Psoas muscle (tissue), 8 donors: ENCODE results near the gene MSTO1. TPM values are rescaled to one million over a fixed set of nuclear protein-coding genes. Genes with fewer than 3 reads are reported as not detected.
"Not testable (repeated sequence)": the region's sequence is repeated elsewhere in the genome, so short reads cannot be mapped to it uniquely, and the experiment has no call there.

Source experiments
- ATAC-seq, 4 donors: fragments of 200-7000 bp; cut with Tn5 transposase; one replicate each; pipeline ENCODE4 v1.9.1; 2020; ENCODE audit warnings: moderate library complexity in 3 of 4, mild to moderate bottlenecking in 2 of 4
- DNase-seq, 2 donors: peaks; one replicate each; pipeline ENCODE4 v3.0.0-alpha.2; 2020
- H3K27ac ChIP-seq: fragments of 200-600 bp; one replicate; pipeline ENCODE4 v1.8.0; 2022
- H3K27me3 ChIP-seq, 3 donors: fragments of 200-600 bp in 1 of 3; one replicate each; pipeline versions ENCODE4 v1.6.1 to v1.8.0; 2013 to 2022; ENCODE audit warnings: low read length in 2 of 3, mild to moderate bottlenecking in 2 of 3, moderate library complexity in 1 of 3; ENCODE audit not compliant: insufficient read depth in 3 of 3
- H3K36me3 ChIP-seq, 2 donors: fragments of 200-600 bp in 1 of 2; one replicate each; pipeline versions ENCODE4 v1.6.1 to v1.8.0; 2013 to 2022; ENCODE audit warnings: low read depth in 1 of 2, mild to moderate bottlenecking in 1 of 2, moderate library complexity in 1 of 2; ENCODE audit not compliant: insufficient read depth in 1 of 2
- H3K4me1 ChIP-seq: fragments of 200-600 bp; one replicate; pipeline ENCODE4 v1.8.0; 2022
- H3K4me3 ChIP-seq: fragments of 200-600 bp; one replicate; pipeline ENCODE4 v1.8.0; 2022; ENCODE audit warnings: mild to moderate bottlenecking
- H3K9me3 ChIP-seq: fragments of 200-600 bp; one replicate; pipeline ENCODE4 v1.8.0; 2022
- WGBS, 3 donors: extraction: QIAGEN DNeasy Blood & Tissue Kit; methylation state at CpG; one replicate each; pipeline versions ENCODE4 v1.1.6 to v1.1.7; 2013; 5-methylcytosine and 5-hydroxymethylcytosine counted together
- intact Hi-C, 2 donors: fragments of 100-400 bp; cut with DNase I; formaldehyde crosslinking; loops; one replicate each; pipeline versions ENCODE4 v1.11.0 to v1.14.2; 2022
- polyA plus RNA-seq, 3 donors: library from polyadenylated mRNA; stranded (reverse); fragments of 200-250 nt; gene quantifications; one replicate each; pipeline ENCODE4 v1.2.3, GENCODE V29; 2013
- total RNA-seq, 4 donors: library from RNA; stranded (reverse); fragmentation: NEBNext Ultra II Directional in 2 of 4; extraction: Animal tissue kit (Norgen Biotek cat#: 25700) in 2 of 4; gene quantifications; one replicate each; pipeline versions ENCODE4 v1.2.1 to v1.2.4, GENCODE V29; 2021 to 2023
- TF ChIP-seq, protein P1 (sequence below): fragments of 200-600 bp; IDR thresholded peaks from one replicate; pipeline ENCODE4 v1.8.0; 2022; ENCODE audit warnings: antibody characterized with exemption
- donor health status: healthy with polysubstance abuse.
- donor health status: DM: no; HTN: no; CAD: no; lungs with moderate emphysema.
- donor health status: Bipolar disorder and iron deficiency.
- donor health status: healthy.
- donor health status: DM: yes; HTN: yes; CAD: no.
- donor health status: DM: no; HTN: no; CAD: no.
- donor health status: DM: no; HTN: no; CAD: no.
- donor health status: DM: yes; HTN: yes; CAD: no.

Gene MSTO1
- total and polyA plus RNA-seq, 7 donors, result 4.5 to 15.3 (median 9.5) TPM

- H3K27ac ChIP-seq, result no peak overlapping the region
- intact Hi-C loops, result loop anchor here (1.0 to 10.0 kb wide), 3 partner anchors 267 to 341 kb away; partner anchors contain the start of gene RUSC1 (in 1 of the 2)
- H3K36me3 ChIP-seq, result no peaks in the 10 kb centered on the region
- ATAC-seq (peak; percentile 37 to 81 (median 71)), DNase-seq (no peak)
- no peaks in the 10 kb centered on the region for H3K27me3 ChIP-seq
- no peaks in the 10 kb centered on the region for H3K4me1 ChIP-seq
- H3K9me3 ChIP-seq, result no peaks in the 10 kb centered on the region
- TF ChIP-seq, protein P1, sequence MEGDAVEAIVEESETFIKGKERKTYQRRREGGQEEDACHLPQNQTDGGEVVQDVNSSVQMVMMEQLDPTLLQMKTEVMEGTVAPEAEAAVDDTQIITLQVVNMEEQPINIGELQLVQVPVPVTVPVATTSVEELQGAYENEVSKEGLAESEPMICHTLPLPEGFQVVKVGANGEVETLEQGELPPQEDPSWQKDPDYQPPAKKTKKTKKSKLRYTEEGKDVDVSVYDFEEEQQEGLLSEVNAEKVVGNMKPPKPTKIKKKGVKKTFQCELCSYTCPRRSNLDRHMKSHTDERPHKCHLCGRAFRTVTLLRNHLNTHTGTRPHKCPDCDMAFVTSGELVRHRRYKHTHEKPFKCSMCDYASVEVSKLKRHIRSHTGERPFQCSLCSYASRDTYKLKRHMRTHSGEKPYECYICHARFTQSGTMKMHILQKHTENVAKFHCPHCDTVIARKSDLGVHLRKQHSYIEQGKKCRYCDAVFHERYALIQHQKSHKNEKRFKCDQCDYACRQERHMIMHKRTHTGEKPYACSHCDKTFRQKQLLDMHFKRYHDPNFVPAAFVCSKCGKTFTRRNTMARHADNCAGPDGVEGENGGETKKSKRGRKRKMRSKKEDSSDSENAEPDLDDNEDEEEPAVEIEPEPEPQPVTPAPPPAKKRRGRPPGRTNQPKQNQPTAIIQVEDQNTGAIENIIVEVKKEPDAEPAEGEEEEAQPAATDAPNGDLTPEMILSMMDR, result peak; percentile 62
- no peak overlapping the region for H3K4me3 ChIP-seq
- 27 to 37% (median 35%) methylated on average over 4 to 6 of the region's 6 CpGs for WGBS, 3 donors
Observed at GRCh38 chr1:155591770-155592169, 18.2 kb upstream of the MSTO1 start.

DNA sequence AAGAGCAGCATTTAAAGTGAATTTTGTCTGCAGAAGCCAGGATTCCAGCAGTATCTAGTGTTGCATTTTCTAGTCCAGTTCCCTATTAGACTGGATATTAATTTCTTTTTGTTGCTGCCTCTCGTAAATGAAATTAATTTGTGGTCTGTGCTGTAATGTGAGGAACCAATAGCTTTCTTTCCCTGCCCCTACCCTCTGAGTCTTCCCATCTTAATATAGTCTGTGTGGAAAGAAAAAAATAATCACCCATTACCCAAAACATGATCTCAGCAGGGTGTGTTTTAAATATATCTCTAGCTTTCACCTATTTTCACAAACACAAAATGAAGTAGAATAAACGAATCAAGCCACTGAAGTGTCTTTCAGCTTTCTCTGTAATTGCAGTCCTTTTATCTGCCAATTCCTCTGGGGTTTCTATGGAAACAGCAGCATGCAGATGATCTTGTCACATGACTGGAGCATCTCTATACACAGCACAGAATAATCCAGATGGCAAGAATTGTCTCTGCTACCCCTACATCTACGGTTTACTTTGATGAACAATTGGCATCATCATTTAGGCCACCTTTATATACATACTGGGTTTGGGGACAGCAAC is 14.0 kb upstream of the MSTO1 start:
- not testable (repeated sequence) for H3K4me1 ChIP-seq, ATAC-seq, H3K9me3 ChIP-seq, DNase-seq, H3K36me3 ChIP-seq, H3K27me3 ChIP-seq, H3K27ac ChIP-seq, H3K4me3 ChIP-seq
- intact Hi-C loops, result loop anchor here in 1 of 2 donors (10.0 kb wide), 1 partner anchor 271 kb away; the partner anchor contains the start of gene RUSC1
- 64 to 76% (median 68%) methylated on average over 3 of the region's 3 CpGs for WGBS, 3 donors

DNA sequence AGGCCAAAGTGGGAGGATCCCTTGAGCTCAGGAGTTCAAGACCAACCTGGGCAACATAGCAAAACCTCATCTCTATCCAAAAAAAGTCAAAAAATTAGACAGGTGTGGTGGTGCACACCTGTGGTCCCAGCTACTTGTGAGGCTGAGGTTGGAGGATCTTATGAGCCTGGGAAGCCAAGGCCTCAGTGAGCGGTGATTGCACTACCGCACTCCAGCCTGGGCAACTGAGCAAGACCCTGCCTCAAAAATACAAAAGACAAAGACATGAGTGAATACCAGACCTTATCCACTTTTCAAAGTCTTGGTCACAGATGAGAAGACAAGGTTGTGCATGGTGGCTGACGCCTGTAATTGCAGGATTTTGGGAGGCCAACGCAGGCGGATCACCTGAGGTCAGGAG is 13.2 kb upstream of the MSTO1 start:
- Histone ChIP-seq H3K36me3 (no peaks in the 10 kb centered on the region), H3K4me1 (no peaks in the 10 kb centered on the region), H3K27ac (no peak overlapping the region), H3K4me3 (no peak overlapping the region), H3K9me3 (no peaks in the 10 kb centered on the region), H3K27me3 (peaks cover under 1 to 16% (median 3%) of the 10 kb centered on the region in 3 donors)
- DNase-seq (no peak), ATAC-seq (no peak)
- TF ChIP-seq, protein P1, result no peak
- intact Hi-C loops, result loop anchor here in 1 of 2 donors (10.0 kb wide), 1 partner anchor 272 kb away; the partner anchor contains the start of gene RUSC1
- WGBS, 3 donors, result 93 to 99% (median 97%) methylated on average over 5 of the region's 5 CpGs

GRCh38 chr1:155598842-155599331 is 11.1 kb upstream of the MSTO1 start:
- DNase-seq (no peak), ATAC-seq (peak in 1 of 4 donors; percentile 22)
- intact Hi-C loops, result loop anchor here in 1 of 2 donors (10.0 kb wide), 1 partner anchor 274 kb away; the partner anchor contains the start of gene RUSC1
- Histone ChIP-seq H3K36me3 (no peaks in the 10 kb centered on the region), H3K4me1 (no peaks in the 10 kb centered on the region), H3K27ac (no peak overlapping the region), H3K9me3 (no peaks in the 10 kb centered on the region), H3K4me3 (no peak overlapping the region), H3K27me3 (peaks cover 3 to 18% (median 4%) of the 10 kb centered on the region in 3 donors)
- TF ChIP-seq, protein P1, result no peak
- WGBS, 3 donors, result 8 to 9% (median 8%) methylated on average over 12 of the region's 12 CpGs

DNA sequence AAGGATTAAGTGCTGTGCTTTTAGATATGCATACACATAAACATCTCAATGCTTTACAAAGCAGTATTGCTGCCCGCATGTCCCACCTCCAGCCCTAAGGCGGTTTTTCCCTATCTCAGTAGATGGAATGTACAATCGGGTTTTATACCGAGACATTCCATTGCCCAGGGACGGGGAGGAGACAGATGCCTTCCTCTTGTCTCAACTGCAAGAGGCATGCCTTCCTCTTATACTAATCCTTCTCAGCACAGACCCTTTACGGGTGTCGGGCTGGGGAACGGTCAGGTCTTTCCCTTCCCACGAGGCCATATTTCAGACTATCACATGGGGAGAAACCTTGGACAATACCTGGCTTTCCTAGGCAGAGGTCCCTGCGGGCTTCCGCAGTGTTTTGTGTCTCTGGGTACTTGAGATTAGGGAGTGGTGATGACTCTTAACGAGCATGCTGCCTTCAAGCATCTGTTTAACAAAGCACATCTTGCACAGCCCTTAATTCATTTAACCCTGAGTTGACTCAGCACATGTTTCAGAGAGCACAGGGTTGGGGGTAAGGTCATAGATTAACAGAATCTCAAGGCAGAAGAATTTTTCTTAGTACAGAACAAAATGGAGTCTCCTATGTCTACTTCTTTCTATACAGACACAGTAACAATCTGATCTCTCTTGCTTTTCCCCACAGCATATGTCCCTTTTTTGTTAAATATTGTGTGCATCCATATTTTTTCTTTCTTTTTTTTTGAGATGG is 10.0 kb upstream of the MSTO1 start:
- not testable (repeated sequence) for ATAC-seq, H3K4me3 ChIP-seq, H3K36me3 ChIP-seq, H3K27ac ChIP-seq, H3K4me1 ChIP-seq, H3K9me3 ChIP-seq, DNase-seq
- H3K27me3 ChIP-seq, result peaks cover 3 to 18% (median 4%) of the 10 kb centered on the region in 3 donors
- intact Hi-C loops, result loop anchor here in 1 of 2 donors (10.0 kb wide), 1 partner anchor 275 kb away; the partner anchor contains the start of gene RUSC1
- 22 to 26% (median 25%) methylated on average over 10 to 12 of the region's 12 CpGs for WGBS, 3 donors
